K562 (cell line): ENCODE data around the gene HOXB1. TPM values are rescaled to one million over a fixed set of nuclear protein-coding genes. Genes with fewer than 3 reads are reported as not detected.
A peak's percentile ranks its signal among the peaks of the same experiment; 100 is the strongest.

ENCODE experiments used
- BRD4 ChIP-seq: fragments of 200-600 bp; sonication (generic); IDR thresholded peaks from 2 replicates; pipeline ENCODE4 v1.6.1; 2017; ENCODE audit warnings: inconsistent platforms
- CBX5 ChIP-seq: IDR thresholded peaks from 2 replicates; pipeline ENCODE4 v1.6.1; 2014; ENCODE audit warnings: low read depth, borderline replicate concordance
- CHCHD3 ChIP-seq: fragments of 250-450 bp; sonication (Bioruptor Pico); IDR thresholded peaks from 2 replicates; pipeline ENCODE4 v2.1.2; 2022; ENCODE audit warnings: mild to moderate bottlenecking
- COPS2 ChIP-seq: fragments of 450-650 bp; conservative IDR thresholded peaks from 2 replicates; pipeline ENCODE4 v1.6.1; 2016; ENCODE audit warnings: mild to moderate bottlenecking, moderate library complexity
- DIDO1 ChIP-seq: fragments of 450-650 bp; IDR thresholded peaks from 2 replicates; pipeline ENCODE4 v1.6.1; 2016; ENCODE audit warnings: low read depth, missing biosample characterization, missing genetic modification characterization
- DPF2 ChIP-seq: fragments of 450-650 bp; IDR thresholded peaks from 2 replicates; pipeline ENCODE4 v1.6.1; 2016
- FIP1L1 ChIP-seq: fragments of 200-400 bp; formaldehyde crosslinking; IDR thresholded peaks from 2 replicates; pipeline ENCODE4 v1.6.1; 2018; ENCODE audit warnings: mild to moderate bottlenecking, low read depth, low read length; ENCODE audit not compliant: poor library complexity, severe bottlenecking
- FOS ChIP-seq: IDR thresholded peaks from 3 replicates; pipeline ENCODE4 v1.6.1; 2011; ENCODE audit not compliant: insufficient read length; ENCODE audit errors: extremely low read depth
- FOXA3 ChIP-seq, 2 experiments: fragments of 450-650 bp in 1 of 2; sonication (generic) in 1 of 2; formaldehyde crosslinking; IDR thresholded peaks in 1 of 2; conservative IDR thresholded peaks in 1 of 2; 2 replicates each; pipeline versions ENCODE4 v1.4.0 to v1.8.0; 2020 to 2022; ENCODE audit warnings: mild to moderate bottlenecking in 2 of 2, missing genetic modification reagents in 1 of 2
- FOXK1 ChIP-seq: sonication (generic); formaldehyde crosslinking; IDR thresholded peaks from 2 replicates; pipeline ENCODE4 v1.8.0; 2022; ENCODE audit warnings: missing genetic modification reagents, mild to moderate bottlenecking, borderline replicate concordance
- HDAC8 ChIP-seq: fragments of 450-650 bp; IDR thresholded peaks from 2 replicates; pipeline ENCODE4 v1.6.1; 2016; ENCODE audit warnings: mild to moderate bottlenecking, missing genetic modification characterization, moderate library complexity, missing compliant biosample characterization
- HNRNPH1 ChIP-seq: fragments of 200-400 bp; formaldehyde crosslinking; optimal IDR thresholded peaks from 2 replicates; pipeline ENCODE3; 2017; ENCODE audit warnings: low read depth, mild to moderate bottlenecking, low read length, moderate library complexity
- LARP7 ChIP-seq: fragments of 450-650 bp; IDR thresholded peaks from 2 replicates; pipeline ENCODE4 v1.6.1; 2016
- NCOA1 ChIP-seq: fragments of 450-650 bp; IDR thresholded peaks from 2 replicates; pipeline ENCODE4 v1.6.1; 2016; ENCODE audit warnings: low read depth
- NCOR1 ChIP-seq: fragments of 450-650 bp; IDR thresholded peaks from 2 replicates; pipeline ENCODE4 v1.6.1; 2016; ENCODE audit warnings: mild to moderate bottlenecking, moderate library complexity
- NR2C2 ChIP-seq, 2 experiments: fragments of 200-800 bp in 1 of 2; sonication (Bioruptor generic) in 1 of 2; sonication (generic) in 1 of 2; formaldehyde crosslinking in 1 of 2; IDR thresholded peaks; 2 replicates each; pipeline versions ENCODE4 v1.6.1 to v1.8.0; 2016 to 2022; ENCODE audit warnings: mild to moderate bottlenecking in 1 of 2, missing compliant biosample characterization in 1 of 2, missing genetic modification characterization in 1 of 2, missing genetic modification reagents in 1 of 2
- PRMT5 ChIP-seq: sonication (generic); formaldehyde crosslinking; IDR thresholded peaks from 2 replicates; pipeline ENCODE4 v1.5.0; 2020; ENCODE audit warnings: missing genetic modification reagents
- RB1 ChIP-seq: fragments of 450-650 bp; IDR thresholded peaks from 2 replicates; pipeline ENCODE4 v1.6.1; 2017; ENCODE audit warnings: low read depth, mild to moderate bottlenecking
- SAFB ChIP-seq: fragments of 200-400 bp; formaldehyde crosslinking; IDR thresholded peaks from 2 replicates; pipeline ENCODE4 v1.6.1; 2017; ENCODE audit warnings: low read depth, low read length, borderline replicate concordance
- SNIP1 ChIP-seq: fragments of 450-650 bp; IDR thresholded peaks from 2 replicates; pipeline ENCODE4 v1.7.1; 2017; ENCODE audit warnings: low read depth, mild to moderate bottlenecking
- TBL1XR1 ChIP-seq, 2 experiments: IDR thresholded peaks; 2 replicates each; pipeline ENCODE4 v1.6.1; 2012; ENCODE audit warnings: improper control_type of control experiment in 2 of 2, low read length in 2 of 2, mild to moderate bottlenecking in 1 of 2
- TEAD2 ChIP-seq: fragments of 450-650 bp; IDR thresholded peaks from 2 replicates; pipeline ENCODE4 v1.6.1; 2016; ENCODE audit warnings: missing genetic modification characterization, control low read depth, missing compliant biosample characterization
- TFAM ChIP-seq: fragments of 250-450 bp; sonication (Bioruptor Pico); conservative IDR thresholded peaks from 2 replicates; pipeline ENCODE4 v1.5.0; 2021; ENCODE audit warnings: mild to moderate bottlenecking, moderate library complexity
- ZBTB8A ChIP-seq: fragments of 450-650 bp; IDR thresholded peaks from 2 replicates; pipeline ENCODE4 v1.6.1; 2018; ENCODE audit warnings: mild to moderate bottlenecking, moderate library complexity; ENCODE audit not compliant: partially characterized antibody
- ZNF24 ChIP-seq: fragments of 450-650 bp; IDR thresholded peaks from 2 replicates; pipeline ENCODE4 v1.6.1; 2016
- ZNF764 ChIP-seq: fragments of 250-450 bp; sonication (Bioruptor Pico); IDR thresholded peaks from 2 replicates; pipeline ENCODE4 v1.4.0; 2020; ENCODE audit warnings: low read depth, mild to moderate bottlenecking, moderate library complexity
- polyA plus RNA-seq, 8 experiments: library from polyadenylated mRNA; depleted of rRNA in 4 of 8; stranded (reverse) in 5 of 8; unstranded in 3 of 8; fragments of >200 nt; fragmentation: Nextera tagmentation in 2 of 8; fragmentation: Illumina TruSeq in 1 of 8; extraction: Ambion mirVana in 2 of 8; extraction: Trizol in 1 of 8; gene quantifications; 2 replicates each; pipeline versions ENCODE4 v1.2.1 to v1.2.3, GENCODE V29; 2011 to 2014; ENCODE audit warnings: inconsistent platforms in 1 of 8, missing spikeins in 1 of 8
- total RNA-seq, 7 experiments: library from RNA; depleted of rRNA in 6 of 7; stranded (reverse); fragments of >200 nt in 6 of 7; fragmentation: Illumina TruSeq in 2 of 7; extraction: Trizol in 2 of 7; gene quantifications; 2 replicates each; pipeline versions ENCODE4 v1.2.1 to v1.2.3, GENCODE V29; 2011 to 2021; ENCODE audit warnings: low replicate concordance in 1 of 7
- TF ChIP-seq, protein P1 (sequence below), 2 experiments: fragments of 250-450 bp in 1 of 2; fragments of 450-650 bp in 1 of 2; sonication (Bioruptor Pico) in 1 of 2; IDR thresholded peaks; 2 replicates each; pipeline versions ENCODE4 v1.6.1 to v1.8.0; 2016 to 2021; ENCODE audit warnings: mild to moderate bottlenecking in 2 of 2, moderate library complexity in 2 of 2, missing compliant biosample characterization in 1 of 2, missing genetic modification characterization in 1 of 2
- TF ChIP-seq, protein P2 (sequence below): fragments of 250-450 bp; sonication (Bioruptor Pico); IDR thresholded peaks from 2 replicates; pipeline ENCODE4 v1.5.0; 2020; ENCODE audit warnings: mild to moderate bottlenecking, borderline replicate concordance

Gene HOXB1
- total and polyA plus RNA-seq, 9 of the 15 experiments (the other 6 are each of a cell fraction or from before 2014, with no cell fraction given) = 0.04 TPM; not detected in 8

- TF ChIP-seq HNRNPH1 (no peak), CHCHD3 (CRISPR knock-in tag) (no peak), PRMT5 (CRISPR knock-in tag) (no peak), COPS2 (no peak), NCOR1 (peak; percentile 70), FOS (no peak), SNIP1 (no peak), DIDO1 (no peak), DPF2 (peak; percentile 69), FIP1L1 (peak; percentile 63), ZNF764 (CRISPR knock-in tag) (no peak), LARP7 (no peak), TEAD2 (no peak), TFAM (CRISPR knock-in tag) (no peak), BRD4 (no peak), FOXK1 (CRISPR knock-in tag) (no peak), NCOA1 (no peak; the same call in 1 of the 2 replicates), NR2C2 (CRISPR knock-in tag; IDR thresholded peaks at IDR 0.05) (no peak), NR2C2 (tag; IDR thresholded peaks at IDR 0.05) (peak; percentile 88), CBX5 (no peak), ZBTB8A (no peak), HDAC8 (tag) (no peak), FOXA3 (CRISPR knock-in tag; conservative IDR thresholded peaks at IDR 0.05 in 1 of 2, IDR thresholded peaks at IDR 0.05 in 1 of 2) (peak; percentile 94 to 96), ZNF24 (peak; percentile 53; the same call in 1 of the 2 replicates), TBL1XR1 (IDR thresholded peaks at IDR 0.05; ENCODE audit: low read length in 2 of 2) (peak; percentile 24 to 89; a peak in 3 of 4 replicates), SAFB (peak; percentile 75), RB1 (peak; percentile 98)
- TF ChIP-seq, protein P1, sequence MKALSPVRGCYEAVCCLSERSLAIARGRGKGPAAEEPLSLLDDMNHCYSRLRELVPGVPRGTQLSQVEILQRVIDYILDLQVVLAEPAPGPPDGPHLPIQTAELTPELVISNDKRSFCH (CRISPR knock-in tag; IDR thresholded peaks at IDR 0.05) = no peak
- TF ChIP-seq, protein P1 (tag; IDR thresholded peaks at IDR 0.05) = 0 out of 2 replicates have a peak, but pooled peaks have one; percentile 72
- TF ChIP-seq, protein P2, sequence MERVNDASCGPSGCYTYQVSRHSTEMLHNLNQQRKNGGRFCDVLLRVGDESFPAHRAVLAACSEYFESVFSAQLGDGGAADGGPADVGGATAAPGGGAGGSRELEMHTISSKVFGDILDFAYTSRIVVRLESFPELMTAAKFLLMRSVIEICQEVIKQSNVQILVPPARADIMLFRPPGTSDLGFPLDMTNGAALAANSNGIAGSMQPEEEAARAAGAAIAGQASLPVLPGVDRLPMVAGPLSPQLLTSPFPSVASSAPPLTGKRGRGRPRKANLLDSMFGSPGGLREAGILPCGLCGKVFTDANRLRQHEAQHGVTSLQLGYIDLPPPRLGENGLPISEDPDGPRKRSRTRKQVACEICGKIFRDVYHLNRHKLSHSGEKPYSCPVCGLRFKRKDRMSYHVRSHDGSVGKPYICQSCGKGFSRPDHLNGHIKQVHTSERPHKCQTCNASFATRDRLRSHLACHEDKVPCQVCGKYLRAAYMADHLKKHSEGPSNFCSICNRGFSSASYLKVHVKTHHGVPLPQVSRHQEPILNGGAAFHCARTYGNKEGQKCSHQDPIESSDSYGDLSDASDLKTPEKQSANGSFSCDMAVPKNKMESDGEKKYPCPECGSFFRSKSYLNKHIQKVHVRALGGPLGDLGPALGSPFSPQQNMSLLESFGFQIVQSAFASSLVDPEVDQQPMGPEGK (CRISPR knock-in tag) = no peak
Measured at GRCh38 chr17:48492401-48493298, 38.2 kb downstream of the HOXB1 start (continued).
